T-helper 2 cell treated with Interferon-gamma antibody and Interleukin-4, amounts not matched to agents 5 μg/mL and 100 μg/mL, for 36 hours (primary cell): ENCODE results near the gene F2R.

ENCODE experiments used
- DNase-seq: peaks from one replicate; pipeline ENCODE4 v3.0.0; 2021; ENCODE audit warnings: low spot score
- H3K27ac Mint-ChIP-seq: one replicate; pipeline ENCODE4 v1.8.0; 2021; ENCODE audit warnings: mild to moderate bottlenecking, mixed read lengths
- H3K27me3 Mint-ChIP-seq: one replicate; pipeline ENCODE4 v1.8.0; 2021; ENCODE audit warnings: low read depth, mixed read lengths
- H3K36me3 Mint-ChIP-seq: one replicate; pipeline ENCODE4 v1.8.0; 2021; ENCODE audit warnings: low read depth, mixed read lengths
- H3K4me1 Mint-ChIP-seq: one replicate; pipeline ENCODE4 v1.8.0; 2021; ENCODE audit warnings: low read depth, mixed read lengths
- H3K4me3 Mint-ChIP-seq: one replicate; pipeline ENCODE4 v1.8.0; 2022; ENCODE audit warnings: mild to moderate bottlenecking, moderate library complexity, mixed read lengths
- H3K9me3 Mint-ChIP-seq: one replicate; pipeline ENCODE4 v1.8.0; 2021; ENCODE audit warnings: mixed read lengths

The F2R gene

DNA sequence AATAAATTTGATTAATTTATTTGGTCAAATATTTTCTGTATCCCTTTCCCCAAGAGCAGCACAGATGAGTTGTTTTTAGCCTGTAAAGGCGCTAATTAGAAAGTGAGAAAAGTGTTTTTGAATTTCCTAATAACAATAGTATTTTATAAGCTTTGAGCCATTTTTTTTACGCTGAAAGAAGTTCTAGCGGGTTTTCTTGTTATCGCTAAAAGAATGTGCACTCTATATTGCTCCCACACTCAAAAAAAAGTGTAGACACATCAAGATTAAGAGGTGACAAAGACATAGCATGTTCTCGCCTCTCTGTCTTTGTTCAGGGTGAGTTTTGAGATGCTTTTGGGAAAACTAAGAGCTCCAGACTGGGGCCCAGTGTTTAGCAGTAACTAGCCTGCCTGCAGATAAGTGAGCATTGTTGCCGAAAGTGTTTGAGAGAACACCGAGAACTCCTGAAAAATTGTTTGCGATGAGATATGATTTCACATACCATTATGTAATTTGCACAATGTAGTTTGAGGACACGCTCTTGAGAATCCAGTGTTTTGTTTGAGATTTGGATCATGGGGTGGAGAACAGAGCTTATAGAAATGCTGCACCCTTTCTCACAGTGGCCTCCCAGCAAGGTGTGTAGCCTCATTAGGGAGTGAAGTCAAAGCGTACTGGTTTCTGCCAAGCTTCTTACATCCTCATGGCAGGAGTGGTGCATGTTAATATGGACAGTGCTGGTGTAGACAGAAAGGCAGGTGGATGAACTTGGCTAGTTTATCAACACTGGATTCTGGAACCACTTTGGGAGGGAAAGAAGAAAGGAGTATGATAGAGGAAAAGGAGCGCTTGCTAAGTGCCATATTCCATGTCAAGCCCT lies 1.5 kb downstream of the F2R start:
- Mint-ChIP-seq H3K4me3 (peak overlapping the region; percentile 82), H3K4me1 (peaks cover 19% of the 10 kb centered on the region), H3K27me3 (peaks cover 28% of the 10 kb centered on the region), H3K9me3 (no peaks in the 10 kb centered on the region), H3K36me3 (peaks cover 2% of the 10 kb centered on the region), H3K27ac (no peak overlapping the region)
- DNase-seq, result no peak

DNA sequence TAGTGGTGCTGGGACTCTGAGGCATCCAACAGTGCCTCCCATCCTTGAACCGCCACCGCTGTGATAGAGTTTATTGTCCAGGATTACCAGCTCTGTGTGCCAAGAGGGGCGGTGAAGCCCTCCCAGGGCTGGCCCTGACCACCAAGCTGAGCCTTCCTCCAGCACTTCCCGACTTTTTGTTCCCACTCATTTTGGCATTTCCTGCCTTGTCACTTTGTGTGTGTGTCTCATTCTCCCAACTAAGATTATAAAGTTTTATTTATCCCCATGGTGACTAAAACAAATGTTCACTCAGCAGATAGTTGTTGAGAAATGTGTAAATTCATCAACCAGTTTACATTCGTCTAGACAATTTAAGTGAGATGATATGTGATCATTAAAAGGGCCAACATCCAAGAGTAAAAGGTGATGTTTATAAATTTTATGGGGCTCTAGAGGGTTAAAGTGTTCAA lies 2.5 kb downstream of the F2R start:
- Mint-ChIP-seq H3K9me3 (no peaks in the 10 kb centered on the region), H3K36me3 (peaks cover 2% of the 10 kb centered on the region), H3K27ac (no peak overlapping the region), H3K4me1 (peaks cover 19% of the 10 kb centered on the region), H3K27me3 (peaks cover 28% of the 10 kb centered on the region), H3K4me3 (peak overlapping the region; percentile 22)
- no peak for DNase-seq

DNA sequence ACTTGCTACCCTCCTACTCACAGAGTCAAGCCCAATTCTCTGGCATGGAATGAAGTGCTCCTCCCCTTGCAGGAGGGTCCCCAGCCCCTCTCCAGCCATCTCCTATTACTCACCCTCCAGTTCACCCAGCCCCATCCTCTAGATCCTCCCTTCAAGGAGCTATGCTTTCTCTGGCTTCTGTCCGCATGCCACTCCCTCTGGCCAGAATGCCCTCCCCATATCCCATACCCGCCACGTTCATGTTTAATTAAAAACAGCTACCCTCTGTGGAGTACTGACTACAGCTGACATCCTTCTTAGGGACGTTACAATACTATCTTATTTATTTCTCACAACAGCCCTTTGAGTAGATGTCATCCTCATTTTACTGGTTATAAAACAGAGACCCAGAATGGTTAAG lies 3.0 kb downstream of the F2R start:
- no peak overlapping the region for H3K27ac Mint-ChIP-seq
- peaks cover 17% of the 10 kb centered on the region for H3K4me1 Mint-ChIP-seq
- no peak for DNase-seq
- no peaks in the 10 kb centered on the region for H3K9me3 Mint-ChIP-seq
- H3K27me3 Mint-ChIP-seq, result peaks cover 24% of the 10 kb centered on the region
- H3K4me3 Mint-ChIP-seq, result no peak overlapping the region
- peaks cover 2% of the 10 kb centered on the region for H3K36me3 Mint-ChIP-seq

DNA sequence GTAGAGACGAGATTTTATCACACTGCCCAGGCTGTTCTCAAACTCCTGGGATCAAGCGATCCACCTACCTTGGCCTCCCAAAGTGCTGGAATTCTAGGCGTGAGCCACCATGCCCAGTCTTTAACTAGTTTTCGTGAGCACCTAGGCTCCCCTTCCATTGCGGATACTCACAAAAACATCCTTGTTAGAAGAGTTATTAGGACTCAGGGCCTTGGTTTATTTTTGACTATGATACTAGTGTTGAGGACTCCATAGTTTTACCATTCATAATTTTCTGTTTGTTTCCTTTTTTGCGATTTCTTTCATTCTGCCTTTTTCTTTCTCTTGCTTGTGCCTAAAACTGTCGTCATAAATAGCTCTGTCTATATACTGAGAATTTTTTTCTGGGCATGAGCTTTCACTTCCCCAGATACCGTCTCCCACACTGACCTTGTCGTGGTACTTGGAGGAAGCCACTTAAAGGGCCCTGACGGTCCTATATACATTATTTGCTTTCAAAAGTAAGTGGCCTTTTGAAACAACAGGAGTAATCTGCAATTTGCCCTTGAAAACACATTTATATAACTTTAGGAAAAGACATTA lies 5.2 kb downstream of the F2R start:
- no peak for DNase-seq
- Mint-ChIP-seq H3K27ac (no peak overlapping the region), H3K4me3 (no peak overlapping the region), H3K9me3 (no peaks in the 10 kb centered on the region), H3K4me1 (peaks cover 22% of the 10 kb centered on the region), H3K36me3 (peaks cover 7% of the 10 kb centered on the region), H3K27me3 (peaks cover 14% of the 10 kb centered on the region)

DNA sequence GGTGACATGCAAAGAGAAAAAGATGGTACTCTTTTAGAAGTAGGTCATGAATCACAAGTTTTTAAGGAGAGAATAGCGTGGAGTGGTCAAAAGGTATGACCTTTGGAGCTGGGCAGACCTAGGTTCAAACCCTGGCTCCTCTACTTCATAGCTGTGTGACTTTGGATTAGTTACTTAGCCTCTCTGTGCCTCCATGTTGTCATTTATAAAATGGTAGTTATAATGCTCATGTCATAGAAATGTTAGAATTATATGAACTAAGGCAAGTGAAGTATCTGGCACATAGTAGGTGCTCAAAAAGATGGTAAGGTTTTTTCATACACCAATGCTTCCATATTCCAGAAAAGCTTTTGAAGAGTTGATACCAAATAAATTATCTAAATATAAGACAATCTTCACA lies 7.3 kb downstream of the F2R start:
- Mint-ChIP-seq H3K4me1 (peaks cover 15% of the 10 kb centered on the region), H3K4me3 (no peak overlapping the region), H3K9me3 (peaks cover 8% of the 10 kb centered on the region), H3K27me3 (peaks cover 2% of the 10 kb centered on the region), H3K36me3 (peaks cover 9% of the 10 kb centered on the region), H3K27ac (no peak overlapping the region)
- no peak for DNase-seq

DNA sequence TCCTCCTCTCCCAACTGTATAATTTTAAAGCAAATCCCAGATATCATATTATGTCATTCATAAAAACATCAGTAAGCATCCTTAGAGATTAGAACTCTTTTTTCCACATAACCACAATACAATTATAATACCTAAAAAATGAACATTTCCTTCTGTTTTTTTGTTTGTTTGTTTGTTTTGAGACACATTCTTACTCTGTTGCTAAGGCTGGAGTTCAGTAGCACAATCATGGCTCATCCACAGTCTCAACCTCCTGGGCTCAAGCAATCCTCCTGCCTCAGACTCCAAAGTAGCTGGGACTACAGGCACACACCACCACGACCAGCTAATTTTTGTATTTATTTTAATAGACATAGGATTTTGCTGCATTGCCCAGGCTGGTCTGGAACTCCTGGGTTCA lies 8.0 kb downstream of the F2R start:
- H3K36me3 Mint-ChIP-seq, result peaks cover 9% of the 10 kb centered on the region
- no peak overlapping the region for H3K27ac Mint-ChIP-seq
- H3K9me3 Mint-ChIP-seq, result peaks cover 11% of the 10 kb centered on the region
- DNase-seq, result no peak
- H3K4me1 Mint-ChIP-seq, result peaks cover 15% of the 10 kb centered on the region
- H3K27me3 Mint-ChIP-seq, result no peaks in the 10 kb centered on the region
- H3K4me3 Mint-ChIP-seq, result no peak overlapping the region

DNA sequence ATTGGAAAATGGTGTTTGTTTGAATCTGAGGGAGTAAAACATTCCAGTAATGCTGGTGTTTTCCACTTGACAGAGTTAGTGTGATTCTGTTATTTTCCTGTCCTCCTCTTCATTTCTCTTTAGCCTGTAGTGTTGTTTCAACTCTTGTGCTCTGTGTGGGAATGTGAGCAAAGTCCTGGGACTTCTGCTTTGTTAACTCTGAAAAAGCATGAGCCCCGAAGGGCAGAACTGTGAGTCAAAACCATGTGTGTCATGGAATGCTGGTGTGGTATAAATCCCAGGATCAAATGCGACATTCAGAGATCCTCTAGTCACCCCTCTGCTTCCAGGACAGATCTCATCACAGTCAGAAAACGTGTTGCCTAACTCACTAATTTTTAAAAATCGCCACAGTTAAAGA lies 8.9 kb downstream of the F2R start:
- Mint-ChIP-seq H3K9me3 (peaks cover 21% of the 10 kb centered on the region), H3K4me3 (no peak overlapping the region), H3K27ac (no peak overlapping the region), H3K4me1 (peaks cover 15% of the 10 kb centered on the region), H3K36me3 (peaks cover 18% of the 10 kb centered on the region), H3K27me3 (no peaks in the 10 kb centered on the region)
- no peak for DNase-seq

DNA sequence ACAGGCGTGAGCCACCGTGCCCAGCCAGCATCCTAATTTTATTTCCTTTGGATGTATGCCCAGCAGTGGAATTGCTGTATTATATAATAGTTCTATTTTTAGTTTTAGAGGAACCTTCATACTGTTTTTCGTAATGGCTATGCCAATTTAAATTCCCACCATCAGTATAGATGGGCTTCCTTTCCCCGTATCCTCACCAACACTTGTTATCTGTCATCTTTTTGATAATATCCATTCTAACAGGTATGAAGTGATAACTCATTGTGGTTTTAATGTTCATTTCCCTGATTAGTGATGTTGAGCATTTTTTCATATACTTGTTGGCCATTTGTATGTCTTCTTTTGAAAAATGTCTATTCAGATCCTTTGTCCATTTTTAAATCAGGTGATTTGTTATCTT lies 13.0 kb downstream of the F2R start:
- H3K36me3 Mint-ChIP-seq, result peaks cover 32% of the 10 kb centered on the region
- peaks cover 11% of the 10 kb centered on the region for H3K4me1 Mint-ChIP-seq
- H3K9me3 Mint-ChIP-seq, result peaks cover 32% of the 10 kb centered on the region
- H3K4me3 Mint-ChIP-seq, result no peak overlapping the region
- no peak for DNase-seq
- no peak overlapping the region for H3K27ac Mint-ChIP-seq
- H3K27me3 Mint-ChIP-seq, result no peaks in the 10 kb centered on the region

DNA sequence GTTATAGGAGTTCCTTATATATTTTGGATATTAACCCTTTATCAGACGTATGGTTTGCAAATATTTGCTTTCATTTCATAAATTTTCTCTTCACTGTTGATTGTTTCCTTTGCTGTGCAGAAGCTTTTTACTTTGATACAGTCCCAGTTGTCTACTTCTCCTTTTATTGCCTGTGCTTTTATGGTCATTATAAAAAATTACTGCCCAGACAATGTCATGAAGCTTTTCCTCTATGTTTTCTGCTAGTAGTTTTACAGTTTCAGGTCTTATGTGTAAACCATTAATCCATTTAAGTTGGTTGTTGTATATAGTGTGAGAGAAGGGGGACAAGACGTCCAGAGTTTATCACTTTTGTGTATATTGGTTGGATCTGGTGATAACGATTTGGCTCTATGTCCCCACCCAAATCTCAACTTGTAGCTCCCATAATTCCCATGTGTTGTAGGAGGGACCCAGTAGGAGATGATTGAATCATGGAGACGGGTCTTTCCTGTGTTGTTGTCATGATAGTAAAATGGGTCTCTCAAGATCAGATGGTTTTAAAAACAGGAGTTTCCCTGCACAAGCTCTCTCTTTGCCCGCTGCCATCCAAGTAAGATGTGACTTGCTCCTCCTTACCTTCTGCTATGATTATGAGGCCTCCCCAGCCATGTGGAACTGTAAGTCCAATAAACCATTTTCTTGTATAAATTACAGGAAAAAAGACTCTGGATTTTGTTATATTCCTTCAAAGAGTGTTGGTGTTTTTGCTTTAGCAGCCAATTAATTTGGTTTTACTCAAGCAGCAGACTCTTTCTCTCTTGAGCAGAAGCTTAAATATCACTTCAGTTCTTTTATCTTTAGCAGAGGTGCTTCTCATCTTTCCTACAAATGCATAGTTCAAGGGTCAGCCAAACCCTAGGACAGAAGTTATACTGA lies 13.7 kb downstream of the F2R start:
- no peak for DNase-seq
- peaks cover 32% of the 10 kb centered on the region for H3K36me3 Mint-ChIP-seq
- no peak overlapping the region for H3K4me3 Mint-ChIP-seq
- peaks cover 10% of the 10 kb centered on the region for H3K4me1 Mint-ChIP-seq
- H3K27ac Mint-ChIP-seq, result no peak overlapping the region
- peaks cover 32% of the 10 kb centered on the region for H3K9me3 Mint-ChIP-seq
- H3K27me3 Mint-ChIP-seq, result no peaks in the 10 kb centered on the region

DNA sequence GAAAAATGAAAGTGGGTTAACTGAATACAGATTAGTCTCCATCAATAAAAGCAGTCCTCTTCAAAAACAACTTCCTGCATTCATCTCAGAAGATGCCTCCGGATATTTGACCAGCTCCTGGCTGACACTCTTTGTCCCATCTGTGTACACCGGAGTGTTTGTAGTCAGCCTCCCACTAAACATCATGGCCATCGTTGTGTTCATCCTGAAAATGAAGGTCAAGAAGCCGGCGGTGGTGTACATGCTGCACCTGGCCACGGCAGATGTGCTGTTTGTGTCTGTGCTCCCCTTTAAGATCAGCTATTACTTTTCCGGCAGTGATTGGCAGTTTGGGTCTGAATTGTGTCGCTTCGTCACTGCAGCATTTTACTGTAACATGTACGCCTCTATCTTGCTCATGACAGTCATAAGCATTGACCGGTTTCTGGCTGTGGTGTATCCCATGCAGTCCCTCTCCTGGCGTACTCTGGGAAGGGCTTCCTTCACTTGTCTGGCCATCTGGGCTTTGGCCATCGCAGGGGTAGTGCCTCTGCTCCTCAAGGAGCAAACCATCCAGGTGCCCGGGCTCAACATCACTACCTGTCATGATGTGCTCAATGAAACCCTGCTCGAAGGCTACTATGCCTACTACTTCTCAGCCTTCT lies 16.6 kb downstream of the F2R start:
- H3K27ac Mint-ChIP-seq, result peak overlapping the region; percentile 70
- peaks cover 10% of the 10 kb centered on the region for H3K4me1 Mint-ChIP-seq
- H3K4me3 Mint-ChIP-seq, result no peak overlapping the region
- H3K9me3 Mint-ChIP-seq, result peaks cover 26% of the 10 kb centered on the region
- DNase-seq, result no peak
- H3K27me3 Mint-ChIP-seq, result no peaks in the 10 kb centered on the region
- peaks cover 29% of the 10 kb centered on the region for H3K36me3 Mint-ChIP-seq

DNA sequence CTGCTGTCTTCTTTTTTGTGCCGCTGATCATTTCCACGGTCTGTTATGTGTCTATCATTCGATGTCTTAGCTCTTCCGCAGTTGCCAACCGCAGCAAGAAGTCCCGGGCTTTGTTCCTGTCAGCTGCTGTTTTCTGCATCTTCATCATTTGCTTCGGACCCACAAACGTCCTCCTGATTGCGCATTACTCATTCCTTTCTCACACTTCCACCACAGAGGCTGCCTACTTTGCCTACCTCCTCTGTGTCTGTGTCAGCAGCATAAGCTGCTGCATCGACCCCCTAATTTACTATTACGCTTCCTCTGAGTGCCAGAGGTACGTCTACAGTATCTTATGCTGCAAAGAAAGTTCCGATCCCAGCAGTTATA lies 17.1 kb downstream of the F2R start:
- no peak for DNase-seq
- Mint-ChIP-seq H3K9me3 (peaks cover 26% of the 10 kb centered on the region), H3K4me1 (peaks cover 15% of the 10 kb centered on the region)

DNA sequence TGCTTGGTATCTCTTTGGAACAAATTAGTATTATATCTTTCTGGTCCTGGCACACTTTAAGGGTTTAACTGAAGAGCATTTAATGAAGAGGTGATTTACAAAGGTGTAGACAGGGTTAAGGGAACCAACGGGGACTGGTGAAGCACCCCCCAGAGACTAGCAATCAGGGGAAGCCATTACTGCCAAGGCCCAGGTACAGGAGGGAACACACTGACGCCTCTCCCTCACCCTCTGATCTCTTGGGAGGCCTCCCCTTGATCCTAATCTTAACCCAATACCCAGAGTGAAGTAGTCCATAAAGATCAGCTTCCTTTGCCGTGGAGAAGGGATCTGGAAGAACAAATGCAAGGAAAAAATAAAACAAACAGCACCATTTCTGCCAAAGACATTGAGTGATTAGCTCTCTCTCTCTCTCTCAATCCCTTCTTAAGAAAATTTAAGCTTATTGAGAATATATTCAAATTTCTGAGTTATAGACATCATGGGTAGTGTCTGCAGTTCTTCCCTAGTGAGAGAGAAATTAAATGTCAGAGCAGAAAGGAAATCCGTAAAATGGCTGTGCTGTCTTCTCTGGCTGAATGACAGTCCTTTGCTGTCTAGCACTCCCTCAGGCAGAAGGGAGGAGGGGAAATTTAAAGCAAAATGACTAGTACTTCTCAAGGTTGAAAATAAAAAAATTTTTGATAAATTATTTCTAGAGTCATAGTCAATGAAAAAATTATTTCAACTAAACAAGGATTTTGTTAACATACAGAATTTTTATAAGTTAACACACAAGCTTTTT lies 20.0 kb downstream of the F2R start:
- H3K27ac Mint-ChIP-seq, result peak overlapping the region; percentile 27
- H3K4me1 Mint-ChIP-seq, result peaks cover 31% of the 10 kb centered on the region
- no peak overlapping the region for H3K4me3 Mint-ChIP-seq

More for the DNA sequence above, 17.1 kb downstream of the F2R start:
- peak overlapping the region; percentile 70 for H3K27ac Mint-ChIP-seq
- no peak overlapping the region for H3K4me3 Mint-ChIP-seq
- H3K27me3 Mint-ChIP-seq, result no peaks in the 10 kb centered on the region
- H3K36me3 Mint-ChIP-seq, result peaks cover 29% of the 10 kb centered on the region

More for the DNA sequence above, 20.0 kb downstream of the F2R start:
- H3K9me3 Mint-ChIP-seq, result peaks cover under 1% of the 10 kb centered on the region
- DNase-seq, result no peak
- no peaks in the 10 kb centered on the region for H3K27me3 Mint-ChIP-seq
- peaks cover 7% of the 10 kb centered on the region for H3K36me3 Mint-ChIP-seq
